AG04450 (cell line): ENCODE data around the gene IFITM1. TPM values are rescaled to one million over a fixed set of nuclear protein-coding genes. Genes with fewer than 3 reads are reported as not detected.
A peak's percentile ranks its signal among the peaks of the same experiment; 100 is the strongest.

Experiments used
- CTCF ChIA-PET: fragments of 300-600, 350-600 bp; formaldehyde crosslinking; extraction: SDS; loops from one replicate; lab custom pipeline; 2022; ENCODE audit warnings: antibody characterized with exemption, inconsistent platforms; lab: Charles Lee
- POLR2A ChIA-PET: fragments of 350-600 bp; formaldehyde crosslinking; extraction: SDS; loops from one replicate; lab custom pipeline; 2021; ENCODE audit warnings: antibody characterized with exemption, inconsistent platforms; lab: Yijun Ruan, JAX
- DNase-seq: peaks from one replicate; pipeline ENCODE4 v3.0.0-alpha.2; 2011; ENCODE audit warnings: low read depth, low spot score
- H3K27ac ChIP-seq: one replicate; pipeline ENCODE4 v1.5.1; 2012; ENCODE audit warnings: low read depth, low read length, control low read depth
- H3K27me3 ChIP-seq: one replicate; pipeline ENCODE4 v1.6.0; 2012; ENCODE audit warnings: low read length; ENCODE audit not compliant: control insufficient read depth, insufficient read depth
- H3K4me3 ChIP-seq: 2 replicates; pipeline ENCODE4 v1.5.1; 2011; ENCODE audit warnings: mild to moderate bottlenecking, low read depth, low read length, control low read depth
- H3K9me3 ChIP-seq: 2 replicates; pipeline ENCODE4 v1.5.1; 2012; ENCODE audit warnings: low read length; ENCODE audit not compliant: control insufficient read depth, insufficient read depth
- polyA plus RNA-seq: library from polyadenylated mRNA; depleted of rRNA; stranded (reverse); fragments of >200 nt; gene quantifications from 2 replicates; pipeline ENCODE4 v1.2.3, GENCODE V29; 2011
- TF ChIP-seq, protein P1 (sequence below): IDR thresholded peaks from 2 replicates; pipeline ENCODE4 v1.5.1; 2011; ENCODE audit warnings: low read depth, low read length, control low read depth, inconsistent platforms

IFITM1 gene
- polyA plus RNA-seq, 1 experiment: 62.1 TPM

DNA sequence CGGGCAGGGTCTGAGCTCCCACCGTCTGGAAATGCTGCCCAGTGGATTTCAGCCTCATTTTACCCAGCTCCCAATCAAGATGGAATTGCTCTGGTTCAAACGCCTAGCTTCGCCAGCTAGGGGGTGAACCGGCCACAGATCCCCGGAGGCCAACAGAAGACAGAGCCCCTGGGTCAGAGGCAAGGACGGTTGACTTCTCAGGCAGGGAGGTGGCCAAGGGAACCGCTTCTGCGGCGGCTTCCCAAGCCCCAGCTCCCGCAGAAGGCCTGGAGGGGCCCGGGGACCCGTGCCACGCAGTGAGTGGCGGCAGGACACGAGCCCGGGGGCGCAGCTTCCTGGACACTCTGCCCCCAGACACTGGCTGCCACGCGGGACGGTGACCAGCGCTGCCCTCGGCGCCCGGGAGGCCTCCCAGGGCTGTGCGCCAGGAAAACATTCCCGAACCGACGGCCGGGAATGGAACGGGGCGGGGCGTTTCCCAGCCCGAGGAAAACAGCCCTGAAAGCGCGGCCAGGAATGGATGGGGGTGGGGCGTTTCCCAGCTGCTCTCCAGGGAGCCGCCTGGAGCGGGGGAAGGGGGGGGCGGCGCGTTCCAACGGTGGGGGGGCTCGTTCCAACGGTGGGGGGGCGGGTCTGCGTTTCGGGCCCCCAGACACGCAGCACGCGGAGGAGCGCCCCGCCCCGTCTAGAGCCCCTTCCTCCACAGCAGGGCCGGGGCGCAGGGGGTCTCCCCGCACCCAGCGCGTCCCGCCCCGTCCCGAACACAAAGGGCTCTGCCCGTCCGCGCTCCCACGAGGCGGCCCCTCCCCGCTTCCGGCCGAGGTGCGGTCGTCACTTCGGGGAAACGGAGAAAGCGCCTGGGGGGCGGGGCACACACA is 42.0 kb downstream of the IFITM1 start:
- peaks cover 8% of the 10 kb centered on the region for H3K9me3 ChIP-seq
- ChIA-PET CTCF (interaction anchor here (0.6 to 1.5 kb wide), 5 partner anchors 9 to 105 kb away, joined by 3 to 6 read pairs (median 3); no protein-coding TSS in a partner anchor), POLR2A (interaction anchor here (0.6 to 1.9 kb wide), 13 partner anchors 11 to 148 kb away, joined by 3 to 8 read pairs (median 4); partner anchors contain the start of genes BET1L, IFITM2 and RIC8A)
- peak overlapping the region; percentile 98 for H3K27ac ChIP-seq
- TF ChIP-seq, protein P1, sequence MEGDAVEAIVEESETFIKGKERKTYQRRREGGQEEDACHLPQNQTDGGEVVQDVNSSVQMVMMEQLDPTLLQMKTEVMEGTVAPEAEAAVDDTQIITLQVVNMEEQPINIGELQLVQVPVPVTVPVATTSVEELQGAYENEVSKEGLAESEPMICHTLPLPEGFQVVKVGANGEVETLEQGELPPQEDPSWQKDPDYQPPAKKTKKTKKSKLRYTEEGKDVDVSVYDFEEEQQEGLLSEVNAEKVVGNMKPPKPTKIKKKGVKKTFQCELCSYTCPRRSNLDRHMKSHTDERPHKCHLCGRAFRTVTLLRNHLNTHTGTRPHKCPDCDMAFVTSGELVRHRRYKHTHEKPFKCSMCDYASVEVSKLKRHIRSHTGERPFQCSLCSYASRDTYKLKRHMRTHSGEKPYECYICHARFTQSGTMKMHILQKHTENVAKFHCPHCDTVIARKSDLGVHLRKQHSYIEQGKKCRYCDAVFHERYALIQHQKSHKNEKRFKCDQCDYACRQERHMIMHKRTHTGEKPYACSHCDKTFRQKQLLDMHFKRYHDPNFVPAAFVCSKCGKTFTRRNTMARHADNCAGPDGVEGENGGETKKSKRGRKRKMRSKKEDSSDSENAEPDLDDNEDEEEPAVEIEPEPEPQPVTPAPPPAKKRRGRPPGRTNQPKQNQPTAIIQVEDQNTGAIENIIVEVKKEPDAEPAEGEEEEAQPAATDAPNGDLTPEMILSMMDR: no peak
- H3K4me3 ChIP-seq: peak overlapping the region; percentile 45
- DNase-seq: peak; percentile 93
- H3K27me3 ChIP-seq: no peaks in the 10 kb centered on the region

DNA sequence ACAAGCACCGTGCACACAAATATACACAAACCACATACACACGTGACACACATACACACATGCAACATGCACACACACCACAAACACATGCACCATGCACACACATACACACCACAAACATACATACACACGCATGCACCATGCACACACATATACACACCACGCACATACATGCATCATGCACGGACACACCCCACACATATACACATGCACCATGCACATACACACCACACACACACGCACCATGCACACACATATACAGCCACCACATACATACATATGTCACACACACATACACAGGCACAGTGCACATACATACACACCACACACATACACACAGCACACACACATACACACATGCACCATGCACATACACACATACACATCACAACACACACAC is 42.8 kb downstream of the IFITM1 start:
- Histone ChIP-seq H3K27ac (no peak overlapping the region), H3K4me3 (no peak overlapping the region), H3K27me3 (no peaks in the 10 kb centered on the region), H3K9me3 (peaks cover 15% of the 10 kb centered on the region)
- ChIA-PET POLR2A (interaction anchor here (0.7 to 1.5 kb wide), 4 partner anchors 12 to 149 kb away, joined by 3 to 6 read pairs (median 4); partner anchors contain the start of genes BET1L, IFITM2 and RIC8A), CTCF (no interaction called here)
- no peak for DNase-seq
- TF ChIP-seq, protein P1: no peak

DNA sequence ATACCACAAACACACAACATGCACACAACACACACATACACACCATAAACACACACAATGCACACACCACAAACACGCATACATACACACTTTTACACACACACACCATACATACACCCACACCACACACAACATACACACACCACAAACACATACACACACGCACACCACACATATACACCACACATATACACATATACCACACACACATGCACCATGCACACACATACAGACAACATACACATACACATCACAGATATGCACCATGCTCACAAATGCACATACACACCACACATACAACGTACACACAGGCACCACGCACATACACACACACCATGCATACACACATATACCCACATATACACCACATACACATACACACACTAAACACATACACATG is 43.7 kb downstream of the IFITM1 start:
- ChIA-PET CTCF (no interaction called here), POLR2A (no interaction called here)
- Histone ChIP-seq H3K4me3 (no peak overlapping the region), H3K27ac (no peak overlapping the region), H3K9me3 (peaks cover 18% of the 10 kb centered on the region), H3K27me3 (no peaks in the 10 kb centered on the region)
- DNase-seq: no peak
- TF ChIP-seq, protein P1: no peak

DNA sequence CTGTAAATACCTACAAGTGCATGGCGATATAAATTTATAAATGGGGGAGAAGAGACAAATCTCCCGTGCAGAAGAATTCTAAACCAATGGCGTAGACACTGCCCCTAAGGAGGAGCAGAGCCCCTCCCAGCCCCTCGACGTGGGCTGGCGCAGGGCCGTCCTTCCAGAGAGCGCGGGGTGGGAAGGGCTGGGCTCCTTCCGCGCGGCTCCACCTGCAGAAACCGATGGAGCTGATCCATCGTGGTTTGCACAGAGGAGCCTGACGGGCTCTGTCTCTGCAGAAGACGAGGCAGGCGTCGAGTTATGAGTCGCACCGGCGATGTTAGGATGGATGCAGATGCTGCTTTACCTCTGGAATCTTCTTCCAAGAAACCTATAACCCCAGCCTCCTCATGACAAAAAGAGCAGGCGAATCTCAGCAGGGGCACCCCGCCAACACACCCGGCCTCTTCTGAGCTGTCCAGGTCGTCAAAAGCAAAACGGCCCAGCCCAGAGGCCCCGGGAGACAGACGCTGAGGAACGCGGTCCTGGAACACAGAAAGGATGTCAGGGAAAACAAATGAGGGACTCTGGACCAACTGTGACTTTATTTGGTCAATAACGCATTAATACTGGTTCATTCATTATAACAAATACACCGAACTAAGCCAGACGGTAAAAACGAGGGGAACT is 44.4 kb downstream of the IFITM1 start:
- TF ChIP-seq, protein P1: no peak
- H3K27me3 ChIP-seq: no peaks in the 10 kb centered on the region
- POLR2A ChIA-PET: interaction anchor here (0.8 kb wide), 1 partner anchor 105 kb away, joined by 4 read pairs; no protein-coding TSS in a partner anchor
- peaks cover 18% of the 10 kb centered on the region for H3K9me3 ChIP-seq
- no peak overlapping the region for H3K27ac ChIP-seq
- no peak for DNase-seq
- CTCF ChIA-PET: interaction anchor here (0.9 kb wide), 1 partner anchor 53 kb away, joined by 4 read pairs; no protein-coding TSS in a partner anchor
- no peak overlapping the region for H3K4me3 ChIP-seq
